Smooth muscle cell (in vitro differentiated cells): Measurements from ENCODE around the gene ANO5. TPM values are rescaled to one million over a fixed set of nuclear protein-coding genes. Genes with fewer than 3 reads are reported as not detected.
A peak's percentile ranks its signal among the peaks of the same experiment; 100 is the strongest.

Experiments used
- DNase-seq: peaks from one replicate; lab custom pipeline; 2025; ENCODE audit not compliant: unreplicated experiment; lab: John Stamatoyannopoulos, UW
- H2AFZ ChIP-seq: fragments of 200-600 bp; sonication (generic); 2 replicates; pipeline ENCODE4 v1.6.0; 2016; ENCODE audit warnings: antibody characterized with exemption, low read depth, mild to moderate bottlenecking
- H3F3A ChIP-seq: fragments of 200-600 bp; sonication (generic); 2 replicates; pipeline ENCODE4 v1.6.0; 2017; ENCODE audit warnings: antibody characterized with exemption, low read depth
- H3K27ac ChIP-seq: fragments of 200-600 bp; sonication (generic); 2 replicates; pipeline ENCODE4 v1.5.1; 2016; ENCODE audit warnings: low read depth, mild to moderate bottlenecking
- H3K27me3 ChIP-seq: fragments of 200-600 bp; sonication (generic); 2 replicates; pipeline ENCODE4 v1.6.1; 2016; ENCODE audit warnings: low read depth, mild to moderate bottlenecking
- H3K36me3 ChIP-seq: fragments of 200-600 bp; sonication (generic); 2 replicates; pipeline ENCODE4 v1.5.1; 2016; ENCODE audit warnings: low read depth
- H3K4me1 ChIP-seq: fragments of 200-600 bp; sonication (generic); 2 replicates; pipeline ENCODE4 v1.5.1; 2016; ENCODE audit warnings: low read depth
- H3K4me2 ChIP-seq: fragments of 200-600 bp; sonication (generic); 2 replicates; pipeline ENCODE4 v1.6.0; 2016; ENCODE audit warnings: mild to moderate bottlenecking
- H3K4me3 ChIP-seq: fragments of 200-600 bp; sonication (generic); 2 replicates; pipeline ENCODE4 v1.5.1; 2016; ENCODE audit warnings: mild to moderate bottlenecking
- H3K79me2 ChIP-seq: fragments of 200-600 bp; sonication (generic); 2 replicates; pipeline ENCODE4 v1.6.0; 2016; ENCODE audit warnings: low read depth, mild to moderate bottlenecking
- H3K9ac ChIP-seq: fragments of 200-600 bp; sonication (generic); 2 replicates; pipeline ENCODE4 v1.6.0; 2016; ENCODE audit warnings: low read depth
- H3K9me3 ChIP-seq: fragments of 200-600 bp; sonication (generic); replicated peaks from 2 replicates; pipeline ENCODE4 v1.5.1; 2016; ENCODE audit warnings: low read depth
- H4K20me1 ChIP-seq: fragments of 200-600 bp; sonication (generic); 2 replicates; pipeline ENCODE4 v1.6.0; 2016; ENCODE audit warnings: low read depth
- WGBS: methylation state at CpG from one replicate; pipeline ENCODE4 v1.1.7; 2016; ENCODE audit warnings: low lambda C conversion rate; 5-methylcytosine and 5-hydroxymethylcytosine counted together
- polyA plus RNA-seq: library from polyadenylated mRNA; unstranded; fragments of >200 nt; fragmentation: Nextera tagmentation; extraction: Ambion mirVana; gene quantifications from 2 replicates; pipeline ENCODE4 v1.2.1, GENCODE V29; 2016
- total RNA-seq: library from RNA; depleted of rRNA; stranded (reverse); fragments of >200 nt; gene quantifications from 2 replicates; pipeline ENCODE4 v1.2.3, GENCODE V29; 2014
- TF ChIP-seq, protein P1 (sequence below): fragments of 200-600 bp; sonication (generic); IDR thresholded peaks from 2 replicates; pipeline ENCODE4 v1.5.1; 2017; ENCODE audit warnings: borderline replicate concordance, mild to moderate bottlenecking, antibody characterized with exemption; ENCODE audit not compliant: insufficient read depth, poor library complexity, severe bottlenecking

The ANO5 gene
- total and polyA plus RNA-seq, 2 experiments from 2014 or later: 0.18 TPM; not detected in 1

GRCh38 chr11:22234743-22235142 is 41.9 kb downstream of the ANO5 start:
- WGBS: 38% methylated on average over 1 of the region's 1 CpG

DNA sequence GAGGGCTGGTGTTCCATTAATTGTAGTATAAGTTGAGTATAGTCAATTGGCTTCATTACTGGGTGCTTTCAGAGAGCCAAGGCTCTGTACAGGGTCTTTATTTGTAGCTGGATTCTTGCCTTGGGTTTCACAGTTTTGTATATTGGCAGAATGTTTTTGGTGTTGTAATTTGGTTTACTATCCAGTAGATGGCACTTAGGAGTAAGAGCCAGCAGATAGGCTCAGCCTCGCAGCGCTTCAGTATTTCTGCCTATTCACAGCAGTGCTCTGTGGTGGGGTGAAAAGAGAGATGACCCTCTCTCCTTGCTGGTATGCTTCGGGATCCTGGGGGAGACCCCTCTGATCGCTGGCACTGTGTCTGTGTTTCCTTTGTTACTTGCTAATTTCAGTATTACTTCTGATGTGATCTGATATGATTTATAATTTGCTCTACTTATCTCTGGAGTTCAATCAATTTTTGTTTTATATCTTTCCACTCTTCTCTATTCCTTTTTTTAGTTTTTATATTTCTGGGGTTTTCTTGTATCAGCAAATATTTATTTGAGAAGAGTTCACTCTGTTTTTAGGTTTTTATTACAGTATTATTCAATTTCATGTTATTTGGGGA is 52.2 kb downstream of the ANO5 start:
- Histone ChIP-seq H3K27me3 (no peaks in the 10 kb centered on the region), H2AFZ (no peak overlapping the region), H3K27ac (no peak overlapping the region), H3K4me1 (no peaks in the 10 kb centered on the region), H3K4me2 (no peak overlapping the region), H3K9ac (no peak overlapping the region), H3K9me3 (no peaks in the 10 kb centered on the region), H3F3A (no peaks in the 10 kb centered on the region), H4K20me1 (no peaks in the 10 kb centered on the region), H3K4me3 (no peak overlapping the region), H3K36me3 (no peaks in the 10 kb centered on the region), H3K79me2 (no peaks in the 10 kb centered on the region)
- DNase-seq: no peak
- 12% methylated on average over 4 of the region's 4 CpGs for WGBS
- TF ChIP-seq, protein P1, sequence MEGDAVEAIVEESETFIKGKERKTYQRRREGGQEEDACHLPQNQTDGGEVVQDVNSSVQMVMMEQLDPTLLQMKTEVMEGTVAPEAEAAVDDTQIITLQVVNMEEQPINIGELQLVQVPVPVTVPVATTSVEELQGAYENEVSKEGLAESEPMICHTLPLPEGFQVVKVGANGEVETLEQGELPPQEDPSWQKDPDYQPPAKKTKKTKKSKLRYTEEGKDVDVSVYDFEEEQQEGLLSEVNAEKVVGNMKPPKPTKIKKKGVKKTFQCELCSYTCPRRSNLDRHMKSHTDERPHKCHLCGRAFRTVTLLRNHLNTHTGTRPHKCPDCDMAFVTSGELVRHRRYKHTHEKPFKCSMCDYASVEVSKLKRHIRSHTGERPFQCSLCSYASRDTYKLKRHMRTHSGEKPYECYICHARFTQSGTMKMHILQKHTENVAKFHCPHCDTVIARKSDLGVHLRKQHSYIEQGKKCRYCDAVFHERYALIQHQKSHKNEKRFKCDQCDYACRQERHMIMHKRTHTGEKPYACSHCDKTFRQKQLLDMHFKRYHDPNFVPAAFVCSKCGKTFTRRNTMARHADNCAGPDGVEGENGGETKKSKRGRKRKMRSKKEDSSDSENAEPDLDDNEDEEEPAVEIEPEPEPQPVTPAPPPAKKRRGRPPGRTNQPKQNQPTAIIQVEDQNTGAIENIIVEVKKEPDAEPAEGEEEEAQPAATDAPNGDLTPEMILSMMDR: peak; percentile 57

More at GRCh38 chr11:22234743-22235142, 41.9 kb downstream of the ANO5 start:
- H3K9ac ChIP-seq: no peak overlapping the region
- H3K27ac ChIP-seq: no peak overlapping the region
- no peak overlapping the region for H2AFZ ChIP-seq
- H3K4me1 ChIP-seq: no peaks in the 10 kb centered on the region
- H3K79me2 ChIP-seq: no peaks in the 10 kb centered on the region
- no peaks in the 10 kb centered on the region for H3F3A ChIP-seq
- H3K9me3 ChIP-seq: no peaks in the 10 kb centered on the region
- H3K4me3 ChIP-seq: no peak overlapping the region
- TF ChIP-seq, protein P1: no peak
- no peak overlapping the region for H3K4me2 ChIP-seq
- no peaks in the 10 kb centered on the region for H3K27me3 ChIP-seq
- no peak for DNase-seq
- no peaks in the 10 kb centered on the region for H3K36me3 ChIP-seq
- H4K20me1 ChIP-seq: no peaks in the 10 kb centered on the region

DNA sequence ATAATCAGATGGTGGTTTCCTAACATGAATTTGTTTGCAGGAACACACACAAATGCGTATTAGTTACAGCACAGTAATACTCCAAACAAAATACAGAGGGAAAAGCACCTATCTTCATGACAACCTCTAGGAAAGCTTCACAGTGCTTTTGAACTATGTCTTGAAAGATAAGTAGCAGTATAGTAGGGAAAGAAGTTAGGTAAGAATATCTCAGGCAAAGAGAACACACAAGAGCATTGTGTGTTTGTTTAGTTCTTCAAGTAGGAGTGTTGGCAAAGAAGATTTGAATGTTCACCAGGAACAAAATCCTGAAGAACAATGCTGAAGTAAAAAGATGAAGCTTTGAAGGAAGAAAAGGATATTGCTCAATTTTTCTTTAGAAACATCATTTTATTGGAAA is 54.1 kb downstream of the ANO5 start:
- TF ChIP-seq, protein P1: no peak
- H3K9me3 ChIP-seq: no peaks in the 10 kb centered on the region
- WGBS: 97% methylated on average over 1 of the region's 1 CpG
- no peak for DNase-seq
- no peaks in the 10 kb centered on the region for H3K27me3 ChIP-seq
- no peak overlapping the region for H3K4me3 ChIP-seq
- no peak overlapping the region for H3K27ac ChIP-seq
- H3F3A ChIP-seq: no peaks in the 10 kb centered on the region
- H4K20me1 ChIP-seq: no peaks in the 10 kb centered on the region
- H3K36me3 ChIP-seq: no peaks in the 10 kb centered on the region
- no peaks in the 10 kb centered on the region for H3K79me2 ChIP-seq
- no peak overlapping the region for H3K9ac ChIP-seq
- H2AFZ ChIP-seq: no peak overlapping the region
- no peaks in the 10 kb centered on the region for H3K4me1 ChIP-seq
- no peak overlapping the region for H3K4me2 ChIP-seq

DNA sequence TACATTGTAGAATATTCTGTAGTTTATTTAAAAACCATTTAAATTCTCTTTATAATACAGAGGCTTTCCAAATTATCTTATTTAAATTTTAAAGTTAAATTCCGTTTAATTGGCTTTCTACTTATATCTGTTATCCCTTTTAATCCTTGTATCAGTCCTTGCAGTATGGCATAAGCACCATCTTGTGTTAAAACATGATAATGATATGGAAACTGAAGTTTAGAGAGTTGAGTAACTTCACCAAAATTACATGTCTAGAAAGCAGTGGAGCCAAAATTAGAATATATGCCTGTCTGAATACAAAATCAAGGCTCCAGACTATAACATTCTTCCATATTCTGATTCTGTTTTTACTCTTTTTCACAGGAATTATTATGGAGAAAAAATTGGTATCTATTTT is 57.0 kb downstream of the ANO5 start:
- 62% methylated on average over 1 of the region's 1 CpG for WGBS

More for the DNA sequence above, 57.0 kb downstream of the ANO5 start:
- Histone ChIP-seq H3K4me1 (no peaks in the 10 kb centered on the region), H2AFZ (no peak overlapping the region), H3K79me2 (no peaks in the 10 kb centered on the region), H3K4me3 (no peak overlapping the region), H3K9me3 (no peaks in the 10 kb centered on the region), H3K36me3 (no peaks in the 10 kb centered on the region), H3K27me3 (no peaks in the 10 kb centered on the region), H3K9ac (no peak overlapping the region), H3F3A (no peaks in the 10 kb centered on the region), H3K4me2 (no peak overlapping the region), H4K20me1 (no peaks in the 10 kb centered on the region), H3K27ac (no peak overlapping the region)
- TF ChIP-seq, protein P1: no peak
- DNase-seq: no peak
